ENCODE results near the gene MPDZ. TPM values are rescaled to one million over a fixed set of nuclear protein-coding genes. Genes with fewer than 3 reads are reported as not detected.

Gene MPDZ
- total and polyA plus RNA-seq, 4 experiments from 2014 or later: not detected

DNA sequence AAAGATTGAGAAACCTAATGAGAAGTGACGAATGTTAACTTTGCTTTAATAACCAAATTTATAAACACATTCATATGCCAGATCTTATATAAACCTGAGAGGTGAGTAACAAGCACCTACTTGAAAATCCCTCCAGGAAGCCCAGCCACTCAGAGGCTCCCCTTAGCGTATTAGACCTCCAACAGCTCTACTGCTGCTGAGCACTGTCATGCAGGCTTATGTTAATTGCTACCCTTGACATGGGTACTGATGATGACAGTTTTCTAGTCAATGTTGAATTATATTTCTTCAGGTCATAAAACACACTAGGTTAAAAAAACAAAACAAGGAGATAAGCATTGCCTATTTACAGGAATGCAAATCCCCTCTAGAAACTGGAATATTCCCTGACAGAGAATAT, 161.2 kb downstream of the MPDZ start:
- Mint-ChIP-seq H3K27ac (no peak overlapping the region), H3K4me3 (no peak overlapping the region), H3K27me3 (no peaks in the 10 kb centered on the region), H3K9me3 (peaks cover 0 to 20% (median 4%) of the 10 kb centered on the region in 8 donors), H3K4me1 (no peaks in the 10 kb centered on the region), H3K36me3 (no peaks in the 10 kb centered on the region)
- no peak overlapping the region for H3K4me3 ChIP-seq (ENCODE audit: low read length in 2 of 2)
- H3K9me3 ChIP-seq (ENCODE audit: control insufficient read depth in 1 of 2, low read length in 2 of 2): no peaks in the 10 kb centered on the region
- no peaks in the 10 kb centered on the region for H3K4me1 ChIP-seq (ENCODE audit: insufficient read depth, low read length)
- H3K36me3 ChIP-seq (ENCODE audit: insufficient read depth, low read length): no peaks in the 10 kb centered on the region
- intact Hi-C loops (cut with micrococcal nuclease): no loop called here
- no peak for DNase-seq
- CTCF ChIA-PET (ENCODE audit: partially characterized antibody): no interaction called here
- H3K27ac ChIP-seq (ENCODE audit: low read depth, low read length): no peak overlapping the region
- POLR2A ChIA-PET (ENCODE audit: partially characterized antibody): no interaction called here
- no peaks in the 10 kb centered on the region for H3K27me3 ChIP-seq (ENCODE audit: insufficient read depth, low read length)

DNA sequence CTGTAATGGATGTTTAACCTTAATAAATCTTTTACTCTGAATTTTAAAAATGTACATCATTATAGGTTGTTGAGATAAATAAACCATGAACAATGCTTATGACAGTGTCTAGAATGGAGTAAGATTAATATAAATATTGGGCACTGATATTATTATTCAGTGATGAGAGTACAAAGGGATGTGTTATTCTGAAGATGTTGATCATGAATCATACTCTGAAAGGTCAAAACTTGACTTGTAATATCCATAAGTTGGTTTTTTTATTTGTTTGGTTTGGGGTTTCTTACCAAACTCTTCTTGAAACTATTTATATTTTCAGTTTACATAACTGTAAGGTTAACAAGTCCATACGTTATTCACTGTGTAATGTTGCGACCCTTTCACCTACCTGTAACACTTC, 163.2 kb downstream of the MPDZ start:
- Mint-ChIP-seq H3K27me3 (no peaks in the 10 kb centered on the region), H3K9me3 (peaks cover 0 to 24% (median 2%) of the 10 kb centered on the region in 8 donors), H3K36me3 (no peaks in the 10 kb centered on the region), H3K4me3 (no peak overlapping the region), H3K4me1 (no peaks in the 10 kb centered on the region), H3K27ac (no peak overlapping the region)
- DNase-seq: no peak
- Histone ChIP-seq H3K36me3 (ENCODE audit: insufficient read depth, low read length) (no peaks in the 10 kb centered on the region), H3K27ac (ENCODE audit: low read depth, low read length) (no peak overlapping the region), H3K4me1 (ENCODE audit: insufficient read depth, low read length) (no peaks in the 10 kb centered on the region), H3K9me3 (ENCODE audit: control insufficient read depth in 1 of 2, low read length in 2 of 2) (no peaks in the 10 kb centered on the region), H3K4me3 (ENCODE audit: low read length in 2 of 2) (no peak overlapping the region), H3K27me3 (ENCODE audit: insufficient read depth, low read length) (no peaks in the 10 kb centered on the region)
- intact Hi-C loops (cut with micrococcal nuclease): no loop called here
- CTCF ChIA-PET (ENCODE audit: partially characterized antibody): no interaction called here
- POLR2A ChIA-PET (ENCODE audit: partially characterized antibody): no interaction called here

DNA sequence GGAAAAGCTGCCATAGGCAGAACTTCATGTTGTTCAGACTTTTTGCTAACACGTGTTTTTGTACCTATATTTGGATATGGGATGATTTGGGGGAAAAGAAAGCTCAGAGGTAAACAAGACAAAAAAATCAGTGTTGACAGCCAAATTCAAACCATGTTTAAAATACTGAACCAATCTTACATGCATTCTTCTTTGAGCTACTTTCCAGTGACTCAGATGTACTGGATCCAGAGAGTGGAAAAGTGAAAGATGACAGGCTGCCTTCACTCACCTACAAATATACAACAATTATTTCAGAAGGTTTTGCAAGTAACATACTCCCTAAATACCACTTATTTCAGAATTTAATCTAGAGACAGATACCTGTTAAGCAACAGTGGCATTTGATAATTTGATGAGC, 165.7 kb downstream of the MPDZ start:
- intact Hi-C loops (cut with micrococcal nuclease): no loop called here
- Mint-ChIP-seq H3K27me3 (no peaks in the 10 kb centered on the region), H3K4me1 (no peaks in the 10 kb centered on the region), H3K27ac (no peak overlapping the region), H3K36me3 (no peaks in the 10 kb centered on the region), H3K4me3 (no peak overlapping the region), H3K9me3 (peaks cover 0 to 31% (median 4%) of the 10 kb centered on the region in 8 donors)
- Histone ChIP-seq H3K27ac (ENCODE audit: low read depth, low read length) (no peak overlapping the region), H3K27me3 (ENCODE audit: insufficient read depth, low read length) (no peaks in the 10 kb centered on the region), H3K36me3 (ENCODE audit: insufficient read depth, low read length) (no peaks in the 10 kb centered on the region), H3K4me1 (ENCODE audit: insufficient read depth, low read length) (no peaks in the 10 kb centered on the region), H3K4me3 (ENCODE audit: low read length in 2 of 2) (no peak overlapping the region), H3K9me3 (ENCODE audit: control insufficient read depth in 1 of 2, low read length in 2 of 2) (no peaks in the 10 kb centered on the region)
- ChIA-PET POLR2A (ENCODE audit: partially characterized antibody) (no interaction called here), CTCF (ENCODE audit: partially characterized antibody) (no interaction called here)
- no peak for DNase-seq

DNA sequence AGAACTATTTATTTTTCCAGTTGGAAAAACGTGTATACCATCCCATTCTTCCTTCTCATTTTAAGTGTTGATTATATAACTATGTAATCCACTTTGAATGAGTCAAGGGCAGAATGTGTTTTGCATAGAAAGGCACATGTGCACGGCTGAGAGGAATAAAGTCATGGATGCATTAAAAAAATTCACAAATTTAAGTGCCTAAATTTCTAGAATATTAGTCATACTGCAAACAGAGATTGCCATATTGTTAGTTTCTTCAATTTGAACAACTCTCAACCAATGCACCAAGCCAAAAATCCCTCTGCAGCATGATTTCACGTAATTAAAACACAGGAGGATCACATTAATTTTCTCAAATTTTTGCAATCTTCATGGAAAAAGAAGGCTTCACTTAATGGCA, 166.3 kb downstream of the MPDZ start:
- no peaks in the 10 kb centered on the region for H3K36me3 Mint-ChIP-seq
- H3K36me3 ChIP-seq (ENCODE audit: insufficient read depth, low read length): no peaks in the 10 kb centered on the region
- intact Hi-C loops (cut with micrococcal nuclease): no loop called here
- no peak overlapping the region for H3K4me3 Mint-ChIP-seq
- no peak for DNase-seq
- no peak overlapping the region for H3K27ac Mint-ChIP-seq
- POLR2A ChIA-PET (ENCODE audit: partially characterized antibody): no interaction called here
- no peaks in the 10 kb centered on the region for H3K9me3 ChIP-seq (ENCODE audit: control insufficient read depth in 1 of 2, low read length in 2 of 2)
- no peaks in the 10 kb centered on the region for H3K27me3 ChIP-seq (ENCODE audit: insufficient read depth, low read length)
- H3K4me1 ChIP-seq (ENCODE audit: insufficient read depth, low read length): no peaks in the 10 kb centered on the region
- no peaks in the 10 kb centered on the region for H3K27me3 Mint-ChIP-seq
- CTCF ChIA-PET (ENCODE audit: partially characterized antibody): no interaction called here
- no peak overlapping the region for H3K27ac ChIP-seq (ENCODE audit: low read depth, low read length)
- H3K4me3 ChIP-seq (ENCODE audit: low read length in 2 of 2): no peak overlapping the region
- H3K9me3 Mint-ChIP-seq: peaks cover 0 to 31% (median 4%) of the 10 kb centered on the region in 8 donors
- no peaks in the 10 kb centered on the region for H3K4me1 Mint-ChIP-seq

DNA sequence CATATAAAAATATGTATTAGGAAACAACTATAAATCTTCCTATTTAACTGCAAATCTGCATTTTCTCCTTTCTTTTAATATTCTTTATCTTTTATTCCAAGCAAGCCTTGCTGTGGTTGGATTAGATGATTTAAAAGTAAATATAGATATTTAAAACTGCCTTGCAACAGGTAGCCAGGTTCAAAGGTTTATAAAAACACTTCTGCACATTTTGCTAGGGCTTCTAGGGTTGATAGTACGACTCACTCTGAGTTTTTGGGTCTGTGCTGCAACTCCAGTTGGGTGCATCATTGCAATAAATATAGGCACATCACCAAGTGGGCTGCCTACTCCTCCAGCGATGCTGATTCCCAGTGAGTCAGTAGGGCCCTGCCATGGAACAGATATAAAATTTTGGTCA, 167.7 kb downstream of the MPDZ start:
- Histone ChIP-seq H3K27ac (ENCODE audit: low read depth, low read length) (no peak overlapping the region), H3K4me3 (ENCODE audit: low read length in 2 of 2) (no peak overlapping the region), H3K36me3 (ENCODE audit: insufficient read depth, low read length) (no peaks in the 10 kb centered on the region), H3K9me3 (ENCODE audit: control insufficient read depth in 1 of 2, low read length in 2 of 2) (no peaks in the 10 kb centered on the region), H3K27me3 (ENCODE audit: insufficient read depth, low read length) (no peaks in the 10 kb centered on the region), H3K4me1 (ENCODE audit: insufficient read depth, low read length) (no peaks in the 10 kb centered on the region)
- CTCF ChIA-PET (ENCODE audit: partially characterized antibody): no interaction called here
- no peaks in the 10 kb centered on the region for H3K27me3 Mint-ChIP-seq
- H3K36me3 Mint-ChIP-seq: no peaks in the 10 kb centered on the region
- POLR2A ChIA-PET (ENCODE audit: partially characterized antibody): no interaction called here
- no peaks in the 10 kb centered on the region for H3K4me1 Mint-ChIP-seq
- intact Hi-C loops (cut with micrococcal nuclease): no loop called here
- no peak overlapping the region for H3K4me3 Mint-ChIP-seq
- H3K27ac Mint-ChIP-seq: no peak overlapping the region
- DNase-seq: no peak
- peaks cover 0 to 29% (median 4%) of the 10 kb centered on the region in 8 donors for H3K9me3 Mint-ChIP-seq

DNA sequence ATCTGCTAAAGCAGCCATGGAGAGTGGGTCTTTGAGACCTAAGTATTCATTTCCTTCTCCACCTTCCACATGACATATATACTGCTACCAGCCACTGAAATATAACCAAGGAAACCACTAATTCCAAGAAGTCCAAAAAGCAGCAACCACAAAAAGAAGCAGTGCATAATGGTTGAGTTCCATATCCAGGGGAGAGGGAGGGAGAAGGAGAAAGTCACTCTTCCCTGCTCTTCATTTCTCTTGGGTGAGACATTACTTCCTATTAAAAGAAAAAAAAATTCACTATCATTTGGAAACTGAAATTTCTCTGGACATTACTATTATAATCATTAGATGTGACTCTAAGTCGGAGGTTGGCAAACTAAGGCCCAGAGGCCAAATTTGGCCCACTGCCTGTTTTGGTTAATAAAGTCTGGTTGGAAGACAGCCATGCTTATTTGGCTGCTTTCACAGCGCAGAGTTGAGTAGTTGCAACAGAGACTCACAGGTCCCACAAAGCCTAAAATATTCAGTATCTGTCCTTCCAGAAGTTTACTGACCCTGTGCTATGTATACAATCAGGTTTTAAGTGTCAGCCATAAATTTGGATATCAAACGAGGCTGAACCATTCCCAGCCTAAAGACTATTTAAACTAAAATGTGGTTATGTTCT, 168.6 kb downstream of the MPDZ start:
- H3K4me1 Mint-ChIP-seq: no peaks in the 10 kb centered on the region
- H3K27me3 ChIP-seq (ENCODE audit: insufficient read depth, low read length): no peaks in the 10 kb centered on the region
- H3K9me3 ChIP-seq (ENCODE audit: control insufficient read depth in 1 of 2, low read length in 2 of 2): no peaks in the 10 kb centered on the region
- H3K9me3 Mint-ChIP-seq: peaks cover 0 to 29% (median 4%) of the 10 kb centered on the region in 8 donors
- no peaks in the 10 kb centered on the region for H3K36me3 ChIP-seq (ENCODE audit: insufficient read depth, low read length)
- ChIA-PET CTCF (ENCODE audit: partially characterized antibody) (no interaction called here), POLR2A (ENCODE audit: partially characterized antibody) (no interaction called here)
- H3K4me3 Mint-ChIP-seq: no peak overlapping the region
- no peaks in the 10 kb centered on the region for H3K27me3 Mint-ChIP-seq
- no peak overlapping the region for H3K4me3 ChIP-seq (ENCODE audit: low read length in 2 of 2)
- intact Hi-C loops (cut with micrococcal nuclease): no loop called here
- no peaks in the 10 kb centered on the region for H3K4me1 ChIP-seq (ENCODE audit: insufficient read depth, low read length)
- H3K36me3 Mint-ChIP-seq: no peaks in the 10 kb centered on the region
- H3K27ac ChIP-seq (ENCODE audit: low read depth, low read length): no peak overlapping the region
- no peak for DNase-seq
- H3K27ac Mint-ChIP-seq: no peak overlapping the region

DNA sequence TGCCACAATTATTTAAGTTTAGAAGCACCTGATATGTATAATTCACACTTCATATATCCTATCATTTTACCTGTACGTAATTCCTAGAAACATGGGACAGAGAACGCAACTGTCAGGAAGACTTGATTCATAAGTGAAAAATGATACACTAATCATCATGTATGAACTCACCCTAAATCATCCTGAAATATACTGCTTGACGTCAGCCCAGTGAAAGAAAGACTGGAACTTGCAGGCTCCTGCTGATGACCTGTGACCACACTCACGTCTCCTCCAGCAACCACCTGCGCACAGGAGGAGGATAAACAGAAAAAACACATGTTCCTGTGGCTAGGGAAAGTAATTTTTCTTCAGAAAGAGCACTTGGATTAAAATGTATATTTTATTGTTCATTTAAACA, 169.7 kb downstream of the MPDZ start:
- no peak overlapping the region for H3K27ac ChIP-seq (ENCODE audit: low read depth, low read length)
- H3K27me3 ChIP-seq (ENCODE audit: insufficient read depth, low read length): no peaks in the 10 kb centered on the region
- H3K4me3 ChIP-seq (ENCODE audit: low read length in 2 of 2): no peak overlapping the region
- H3K36me3 ChIP-seq (ENCODE audit: insufficient read depth, low read length): no peaks in the 10 kb centered on the region
- H3K4me1 Mint-ChIP-seq: no peaks in the 10 kb centered on the region
- ChIA-PET POLR2A (ENCODE audit: partially characterized antibody) (no interaction called here), CTCF (ENCODE audit: partially characterized antibody) (no interaction called here)
- no peaks in the 10 kb centered on the region for H3K27me3 Mint-ChIP-seq
- H3K4me3 Mint-ChIP-seq: no peak overlapping the region
- no peak for DNase-seq
- intact Hi-C loops (cut with micrococcal nuclease): no loop called here
- H3K9me3 Mint-ChIP-seq: peaks cover 0 to 26% (median 3%) of the 10 kb centered on the region in 8 donors
- no peaks in the 10 kb centered on the region for H3K36me3 Mint-ChIP-seq
- no peaks in the 10 kb centered on the region for H3K4me1 ChIP-seq (ENCODE audit: insufficient read depth, low read length)
- H3K27ac Mint-ChIP-seq: no peak overlapping the region
- H3K9me3 ChIP-seq (ENCODE audit: control insufficient read depth in 1 of 2, low read length in 2 of 2): no peaks in the 10 kb centered on the region

DNA sequence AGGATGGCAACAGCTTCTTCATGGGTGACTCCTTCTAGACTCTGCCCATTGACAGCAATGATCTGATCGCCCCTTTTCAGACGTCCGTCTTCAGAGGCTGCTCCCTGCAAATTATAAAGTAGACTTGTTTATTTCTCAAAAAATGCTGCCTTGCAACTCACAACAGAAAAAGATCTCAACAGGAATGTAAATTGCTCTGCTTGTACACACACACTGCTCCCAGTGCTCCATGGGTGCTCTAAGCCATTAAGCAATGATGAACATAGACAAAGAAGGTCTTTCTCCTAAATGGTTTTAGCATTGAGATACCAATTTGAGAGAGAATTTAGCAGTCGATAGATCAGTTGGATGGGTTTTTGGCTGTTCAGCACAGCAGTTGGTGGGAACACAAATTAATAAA, 172.5 kb downstream of the MPDZ start:
- Mint-ChIP-seq H3K4me1 (no peaks in the 10 kb centered on the region), H3K27ac (no peak overlapping the region), H3K36me3 (no peaks in the 10 kb centered on the region), H3K27me3 (no peaks in the 10 kb centered on the region), H3K4me3 (no peak overlapping the region), H3K9me3 (peaks cover 0 to 20% (median 3%) of the 10 kb centered on the region in 8 donors)
- DNase-seq: no peak
- POLR2A ChIA-PET (ENCODE audit: partially characterized antibody): no interaction called here
- Histone ChIP-seq H3K27ac (ENCODE audit: low read depth, low read length) (no peak overlapping the region), H3K4me1 (ENCODE audit: insufficient read depth, low read length) (no peaks in the 10 kb centered on the region), H3K9me3 (ENCODE audit: control insufficient read depth in 1 of 2, low read length in 2 of 2) (peaks cover 0 to 3% of the 10 kb centered on the region in 2 donors), H3K27me3 (ENCODE audit: insufficient read depth, low read length) (no peaks in the 10 kb centered on the region), H3K4me3 (ENCODE audit: low read length in 2 of 2) (no peak overlapping the region), H3K36me3 (ENCODE audit: insufficient read depth, low read length) (no peaks in the 10 kb centered on the region)
- CTCF ChIA-PET (ENCODE audit: partially characterized antibody): no interaction called here
- intact Hi-C loops (cut with micrococcal nuclease): no loop called here
